KMS-11 (cell line): ENCODE data around the gene GPR21.

Source experiments
- H2AFZ ChIP-seq: fragments of 200-600 bp; sonication (generic); 2 replicates; pipeline ENCODE4 v1.6.1; 2016; ENCODE audit warnings: antibody characterized with exemption, mixed run types, low read depth
- H3K27ac ChIP-seq: fragments of 200-600 bp; sonication (generic); 2 replicates; pipeline ENCODE4 v1.6.1; 2016; ENCODE audit warnings: mild to moderate bottlenecking, mixed run types
- H3K27me3 ChIP-seq: fragments of 200-600 bp; sonication (generic); 2 replicates; pipeline ENCODE4 v1.6.1; 2017; ENCODE audit warnings: mild to moderate bottlenecking, low read depth, mixed run types, moderate library complexity; ENCODE audit not compliant: insufficient read depth
- H3K36me3 ChIP-seq: fragments of 200-600 bp; sonication (generic); 2 replicates; pipeline ENCODE4 v1.6.1; 2017; ENCODE audit warnings: mild to moderate bottlenecking, mixed run types; ENCODE audit not compliant: insufficient read depth
- H3K4me1 ChIP-seq: fragments of 200-600 bp; sonication (generic); 2 replicates; pipeline ENCODE4 v1.6.1; 2016; ENCODE audit warnings: mild to moderate bottlenecking, low read depth, mixed run types; ENCODE audit not compliant: poor library complexity, severe bottlenecking
- H3K4me2 ChIP-seq: fragments of 200-600 bp; sonication (generic); 2 replicates; pipeline ENCODE4 v1.7.0; 2016; ENCODE audit warnings: mild to moderate bottlenecking, mixed run types
- H3K4me3 ChIP-seq: fragments of 200-600 bp; sonication (generic); IDR thresholded peaks from 2 replicates; pipeline ENCODE4 v1.6.1; 2017; ENCODE audit warnings: low read depth, low read length, mixed read lengths; ENCODE audit not compliant: insufficient read depth
- H3K79me2 ChIP-seq: fragments of 200-600 bp; sonication (generic); 2 replicates; pipeline ENCODE4 v1.6.1; 2016; ENCODE audit warnings: low read depth, mixed run types; ENCODE audit not compliant: insufficient read depth
- H3K9ac ChIP-seq: fragments of 200-600 bp; sonication (generic); 2 replicates; pipeline ENCODE4 v1.6.1; 2016; ENCODE audit warnings: mild to moderate bottlenecking, mixed run types
- H4K20me1 ChIP-seq: fragments of 200-600 bp; sonication (generic); 2 replicates; pipeline ENCODE4 v1.6.1; 2016; ENCODE audit warnings: mild to moderate bottlenecking, mixed run types; ENCODE audit not compliant: insufficient read depth
- TF ChIP-seq, protein P1 (sequence below): fragments of 200-600 bp; sonication (generic); conservative IDR thresholded peaks from 2 replicates; pipeline ENCODE4 v1.6.1; 2017; ENCODE audit warnings: low read depth, mild to moderate bottlenecking, antibody characterized with exemption, low read length, moderate library complexity, mixed read lengths

GPR21 gene

GRCh38 chr9:123036893-123037545, 3.6 kb downstream of the GPR21 start:
- Histone ChIP-seq H3K27me3 (no peaks in the 10 kb centered on the region), H3K36me3 (no peaks in the 10 kb centered on the region), H4K20me1 (no peaks in the 10 kb centered on the region), H3K4me2 (no peak overlapping the region), H3K9ac (no peak overlapping the region), H3K27ac (no peak overlapping the region), H3K79me2 (no peaks in the 10 kb centered on the region), H2AFZ (no peak overlapping the region), H3K4me3 (no peak overlapping the region), H3K4me1 (no peaks in the 10 kb centered on the region)
- TF ChIP-seq, protein P1, sequence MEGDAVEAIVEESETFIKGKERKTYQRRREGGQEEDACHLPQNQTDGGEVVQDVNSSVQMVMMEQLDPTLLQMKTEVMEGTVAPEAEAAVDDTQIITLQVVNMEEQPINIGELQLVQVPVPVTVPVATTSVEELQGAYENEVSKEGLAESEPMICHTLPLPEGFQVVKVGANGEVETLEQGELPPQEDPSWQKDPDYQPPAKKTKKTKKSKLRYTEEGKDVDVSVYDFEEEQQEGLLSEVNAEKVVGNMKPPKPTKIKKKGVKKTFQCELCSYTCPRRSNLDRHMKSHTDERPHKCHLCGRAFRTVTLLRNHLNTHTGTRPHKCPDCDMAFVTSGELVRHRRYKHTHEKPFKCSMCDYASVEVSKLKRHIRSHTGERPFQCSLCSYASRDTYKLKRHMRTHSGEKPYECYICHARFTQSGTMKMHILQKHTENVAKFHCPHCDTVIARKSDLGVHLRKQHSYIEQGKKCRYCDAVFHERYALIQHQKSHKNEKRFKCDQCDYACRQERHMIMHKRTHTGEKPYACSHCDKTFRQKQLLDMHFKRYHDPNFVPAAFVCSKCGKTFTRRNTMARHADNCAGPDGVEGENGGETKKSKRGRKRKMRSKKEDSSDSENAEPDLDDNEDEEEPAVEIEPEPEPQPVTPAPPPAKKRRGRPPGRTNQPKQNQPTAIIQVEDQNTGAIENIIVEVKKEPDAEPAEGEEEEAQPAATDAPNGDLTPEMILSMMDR, result no peak

- Histone ChIP-seq H3K4me2 (no peak overlapping the region), H3K4me3 (no peak overlapping the region), H2AFZ (no peak overlapping the region), H3K27ac (no peak overlapping the region), H3K27me3 (no peaks in the 10 kb centered on the region), H3K79me2 (no peaks in the 10 kb centered on the region), H3K9ac (no peak overlapping the region), H3K36me3 (no peaks in the 10 kb centered on the region), H3K4me1 (no peaks in the 10 kb centered on the region), H4K20me1 (no peaks in the 10 kb centered on the region)
- TF ChIP-seq, protein P1, result no peak
Measured at GRCh38 chr9:123039617-123040219, 6.3 kb downstream of the GPR21 start.

GRCh38 chr9:123040801-123041200, 7.3 kb downstream of the GPR21 start:
- H3K4me2 ChIP-seq, result no peak overlapping the region
- H3K4me3 ChIP-seq, result no peak overlapping the region
- H3K4me1 ChIP-seq, result no peaks in the 10 kb centered on the region
- H2AFZ ChIP-seq, result no peak overlapping the region
- no peaks in the 10 kb centered on the region for H3K79me2 ChIP-seq
- H3K27ac ChIP-seq, result no peak overlapping the region
- TF ChIP-seq, protein P1, result no peak
- H3K27me3 ChIP-seq, result no peaks in the 10 kb centered on the region
- H4K20me1 ChIP-seq, result no peaks in the 10 kb centered on the region
- H3K9ac ChIP-seq, result no peak overlapping the region
- H3K36me3 ChIP-seq, result no peaks in the 10 kb centered on the region

DNA sequence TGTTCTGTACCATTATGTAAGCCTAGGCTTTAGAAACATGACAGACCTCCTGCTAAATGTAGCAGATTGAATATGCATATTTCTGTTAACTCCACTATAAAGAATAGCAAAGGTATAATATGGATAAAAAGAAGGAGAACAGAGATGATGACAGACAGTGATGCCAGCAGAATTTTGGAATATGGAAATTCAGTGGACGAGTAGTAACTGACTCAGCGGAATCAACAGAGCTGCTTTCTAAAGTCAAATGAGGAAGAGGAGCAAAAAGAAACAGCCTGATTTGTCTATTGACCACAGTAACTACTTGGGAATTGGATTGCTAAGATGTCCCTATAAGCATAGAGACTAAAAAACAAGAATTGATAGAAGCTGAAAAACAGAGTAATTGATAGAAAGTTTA, 8.0 kb downstream of the GPR21 start:
- Histone ChIP-seq H3K4me2 (no peak overlapping the region), H3K36me3 (no peaks in the 10 kb centered on the region), H3K4me1 (no peaks in the 10 kb centered on the region), H2AFZ (no peak overlapping the region), H3K27me3 (no peaks in the 10 kb centered on the region), H3K79me2 (no peaks in the 10 kb centered on the region), H3K9ac (no peak overlapping the region), H3K27ac (no peak overlapping the region), H3K4me3 (no peak overlapping the region), H4K20me1 (no peaks in the 10 kb centered on the region)
- TF ChIP-seq, protein P1, result no peak
